T-helper 1 cell treated with Interleukin-12 subunit alpha and Interleukin-12 subunit beta and Interleukin-4 antibody, amounts not matched to agents 30 ng/mL and 1 ng/mL, for 36 hours (primary cell): ENCODE measurements around the gene ZMYM5. TPM values are rescaled to one million over a fixed set of nuclear protein-coding genes. Genes with fewer than 3 reads are reported as not detected.

Experiments
- total RNA-seq: library from RNA; stranded (reverse); gene quantifications from 2 replicates; pipeline ENCODE4 v1.2.3, GENCODE V29; 2022

ZMYM5 gene
- total RNA-seq, 1 donor from 2014 or later = 15.5 TPM

Other genes starting within 250 kb of the ZMYM5 start
- 49.6 and 50.3 TPM in 2 replicates for gene MPHOSPH8, start 230.0 kb downstream of the ZMYM5 start, total RNA-seq
- gene PSPC1, start 80.7 kb downstream of the ZMYM5 start, total RNA-seq = 70.0 and 71.2 TPM in 2 replicates
- gene ZMYM2, start 95.1 kb upstream of the ZMYM5 start, total RNA-seq = 48.2 and 58.8 TPM in 2 replicates